ENCODE data around the gene PLEKHG2. TPM values are rescaled to one million over a fixed set of nuclear protein-coding genes. Genes with fewer than 3 reads are reported as not detected.
A peak's percentile ranks its signal among the peaks of the same experiment; 100 is the strongest.

Gene PLEKHG2
- total RNA-seq, 2 donors from 2014 or later = 76.0 to 112 TPM

GRCh38 chr19:39389631-39390414, 22.6 kb upstream of the PLEKHG2 start:
- no peaks in the 10 kb centered on the region for H3K27me3 ChIP-seq (replicated peaks; ENCODE audit: insufficient read depth)
- peak overlapping the region; percentile 87 for H3K4me3 ChIP-seq
- ATAC-seq (ENCODE audit: insufficient number of reproducible peaks, low FRiP score, low read depth) (no peak), DNase-seq (ENCODE audit: low spot score) (no peak)
- no peaks in the 10 kb centered on the region for H3K9me3 ChIP-seq
- peak overlapping the region; percentile 96 to 99 for H3K27ac ChIP-seq
- peaks cover 32% of the 10 kb centered on the region for H3K36me3 ChIP-seq
- H3K4me1 ChIP-seq (ENCODE audit: control insufficient read depth in 1 of 2, low read depth in 2 of 2) = peaks cover 16 to 38% of the 10 kb centered on the region in 2 donors
- no peak for TF ChIP-seq CTCF (IDR thresholded peaks at IDR 0.05)

GRCh38 chr19:39390451-39390750, 22.1 kb upstream of the PLEKHG2 start:
- ATAC-seq (ENCODE audit: insufficient number of reproducible peaks, low FRiP score, low read depth) = no peak
- peak overlapping the region; percentile 96 to 99 for H3K27ac ChIP-seq
- peaks cover 16 to 38% of the 10 kb centered on the region in 2 donors for H3K4me1 ChIP-seq (ENCODE audit: control insufficient read depth in 1 of 2, low read depth in 2 of 2)
- peak overlapping the region; percentile 87 for H3K4me3 ChIP-seq
- no peak for TF ChIP-seq CTCF (IDR thresholded peaks at IDR 0.05)
- DNase-seq (ENCODE audit: low spot score) = no peak
- no peaks in the 10 kb centered on the region for H3K27me3 ChIP-seq (replicated peaks; ENCODE audit: insufficient read depth)
- peaks cover 38% of the 10 kb centered on the region for H3K36me3 ChIP-seq
- no peaks in the 10 kb centered on the region for H3K9me3 ChIP-seq

GRCh38 chr19:39390751-39391437, 21.6 kb upstream of the PLEKHG2 start, which contains the start of the genes MED29 and PAF1:
Gene MED29 (plus strand): TSS chr19:39391378. CDS start chr19:39391423, 45 bp downstream.
Gene PAF1 (minus strand): TSS chr19:39391106. CDS start chr19:39390864, 242 bp downstream.
- ATAC-seq (ENCODE audit: insufficient number of reproducible peaks, low FRiP score, low read depth) = peak; percentile 100
- peak; percentile 95 for DNase-seq (ENCODE audit: low spot score)
- Histone ChIP-seq H3K9me3 (no peaks in the 10 kb centered on the region), H3K4me3 (peak within 1 kb of the TSS; percentile 87), H3K4me1 (ENCODE audit: control insufficient read depth in 1 of 2, low read depth in 2 of 2) (peaks cover 16 to 38% of the 10 kb centered on the region in 2 donors), H3K27me3 (replicated peaks; ENCODE audit: insufficient read depth) (no peaks in the 10 kb centered on the region), H3K36me3 (peaks cover 40% of the 10 kb centered on the region), H3K27ac (peak within 1 kb of the TSS; percentile 96 to 99)
- no peak for TF ChIP-seq CTCF (IDR thresholded peaks at IDR 0.05)

GRCh38 chr19:39397360-39398296, 14.8 kb upstream of the PLEKHG2 start:
- Histone ChIP-seq H3K27me3 (replicated peaks; ENCODE audit: insufficient read depth) (no peaks in the 10 kb centered on the region), H3K4me3 (peak overlapping the region; percentile 42), H3K9me3 (no peaks in the 10 kb centered on the region), H3K4me1 (ENCODE audit: control insufficient read depth in 1 of 2, low read depth in 2 of 2) (peaks cover 13 to 41% of the 10 kb centered on the region in 2 donors), H3K36me3 (peaks cover 16% of the 10 kb centered on the region), H3K27ac (peak overlapping the region; percentile 83 to 92)
- TF ChIP-seq CTCF (IDR thresholded peaks at IDR 0.05) = peak; percentile 95
- peak; percentile 31 for ATAC-seq (ENCODE audit: insufficient number of reproducible peaks, low FRiP score, low read depth)
- no peak for DNase-seq (ENCODE audit: low spot score)

All from thoracic aorta (tissue), 2 donors.